ENCODE data around the gene HBA1. TPM values are rescaled to one million over a fixed set of nuclear protein-coding genes. Genes with fewer than 3 reads are reported as not detected.

Gene HBA1
- total and polyA plus RNA-seq, 2 of the 4 experiments (the other 2 are of a cell fraction), result 0.21 TPM; not detected in 1

DNA sequence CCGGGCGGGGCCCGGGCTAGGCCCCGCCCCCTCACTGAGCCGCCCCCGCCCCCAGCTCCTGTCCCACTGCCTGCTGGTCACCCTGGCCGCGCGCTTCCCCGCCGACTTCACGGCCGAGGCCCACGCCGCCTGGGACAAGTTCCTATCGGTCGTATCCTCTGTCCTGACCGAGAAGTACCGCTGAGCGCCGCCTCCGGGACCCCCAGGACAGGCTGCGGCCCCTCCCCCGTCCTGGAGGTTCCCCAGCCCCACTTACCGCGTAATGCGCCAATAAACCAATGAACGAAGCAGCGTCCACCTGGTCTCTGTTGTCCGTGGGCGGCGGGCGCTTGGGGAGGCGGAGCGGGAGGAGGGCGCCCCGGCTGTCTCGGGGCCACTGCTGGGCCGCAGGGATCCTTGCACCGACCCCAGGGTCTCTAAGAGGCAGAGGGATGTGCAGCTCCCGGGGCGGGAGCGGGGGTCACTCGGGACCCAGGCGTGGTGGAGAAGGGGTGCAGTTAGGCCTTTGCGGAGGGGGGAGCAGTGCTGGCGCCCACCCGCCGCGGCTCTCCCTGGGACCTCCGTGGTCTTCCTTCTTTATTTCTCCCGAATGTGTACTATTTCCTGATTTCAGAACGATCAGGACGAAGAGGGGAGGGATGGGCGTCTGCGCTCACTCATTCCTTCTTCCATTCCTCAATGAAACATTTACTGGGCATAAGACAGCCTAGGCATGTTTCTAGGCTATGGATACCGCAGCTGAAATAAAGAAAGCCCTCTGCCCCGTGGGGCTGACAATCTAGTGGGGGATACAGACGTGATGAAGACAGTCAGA is 22.1 kb upstream of the HBA1 start:
- no TSS peak for BruUV-seq (replicated peaks)
- no peaks in the 10 kb centered on the region for H3K79me1 ChIP-seq (ENCODE audit: low read depth in 1 of 2, low read length in 2 of 2)
- ChIA-PET POLR2A (ENCODE audit: unreplicated experiment) (interaction anchor here (0.6 kb wide), 1 partner anchor 89 kb away, joined by 8 read pairs; no protein-coding TSS in a partner anchor), CTCF (no interaction called here)
- H3K27me3 ChIP-seq (ENCODE audit: control insufficient read depth, insufficient read depth, low read length), result peaks cover 20% of the 10 kb centered on the region
- peak overlapping the region; percentile 56; the same call in 1 of the 2 replicates for H3K23ac ChIP-seq (ENCODE audit: low read depth, low read length)
- H3K4ac ChIP-seq (ENCODE audit: low read depth, low read length), result no peak overlapping the region
- H2AK5ac ChIP-seq (ENCODE audit: low read depth, low read length), result no peak overlapping the region
- peak overlapping the region; percentile 22 for H3K4me3 ChIP-seq (ENCODE audit: insufficient read depth, low read depth, low read length)
- H4K91ac ChIP-seq (ENCODE audit: insufficient read depth, low read depth, low read length), result no peak overlapping the region
- ATAC-seq (ENCODE audit: low read depth) (peak; percentile 75), DNase-seq (peak; percentile 25)
- in situ Hi-C loops (cut with MboI; ENCODE audit: low sequenced_read_pairs), result no loop called here
- no peaks in the 10 kb centered on the region for H3K9me3 ChIP-seq (ENCODE audit: control insufficient read depth, insufficient read depth, low read length)
- H4K20me1 ChIP-seq (ENCODE audit: insufficient read depth, low read length), result no peaks in the 10 kb centered on the region
- H3K18ac ChIP-seq (ENCODE audit: low read depth, low read length), result no peak overlapping the region
- no peak overlapping the region for H2BK15ac ChIP-seq (ENCODE audit: low read depth, low read length)
- H3K9ac ChIP-seq (ENCODE audit: low read depth, low read length), result peak overlapping the region; percentile 28; the same call in 1 of the 2 replicates
- H4K5ac ChIP-seq (ENCODE audit: low read depth, low read length), result no peak overlapping the region
- 15% methylated on average over 8 of the region's 59 CpGs; no CpG with 5 or more reads in 1 of the 2 experiments for WGBS, 2 experiments (ENCODE audit: extremely low coverage in 2 of 2, insufficient read length in 1 of 2)
- H3K36me3 ChIP-seq (ENCODE audit: control insufficient read depth, insufficient read depth, low read length), result no peaks in the 10 kb centered on the region
- TF ChIP-seq MAFK (IDR thresholded peaks at IDR 0.05; ENCODE audit: low read depth, low read length) (no peak), RAD21 (IDR thresholded peaks at IDR 0.05; ENCODE audit: low read length) (no peak)
- H2BK5ac ChIP-seq (ENCODE audit: low read depth, low read length, poor library complexity, severe bottlenecking), result no peak overlapping the region
- H3K14ac ChIP-seq (replicated peaks; ENCODE audit: low read depth, low read length), result no peak overlapping the region
- intact Hi-C loops (cut with micrococcal nuclease), result no loop called here
- no peak overlapping the region for H3K27ac ChIP-seq (ENCODE audit: insufficient read depth, low read length)
- H2AFZ ChIP-seq (replicated peaks; ENCODE audit: low read length, poor library complexity), result peak overlapping the region; percentile 87
- no peaks in the 10 kb centered on the region for H3K9me1 ChIP-seq (ENCODE audit: insufficient read depth, low read length)
- no peak overlapping the region for H3K56ac ChIP-seq (ENCODE audit: extremely low read depth, insufficient read depth, low read length)
- dilution Hi-C loops (cut with HindIII; ENCODE audit: low sequenced_read_pairs, unreplicated experiment), result no loop called here
- H2BK120ac ChIP-seq (ENCODE audit: low read depth, low read length), result no peak overlapping the region
- no peak overlapping the region for H4K8ac ChIP-seq (ENCODE audit: low read depth in 2 of 2, low read length in 2 of 2)
- H2BK20ac ChIP-seq (ENCODE audit: low read depth, low read length), result no peak overlapping the region
- no peak overlapping the region for H2AK9ac ChIP-seq (replicated peaks; ENCODE audit: low read depth, low read length, poor library complexity)
- no peaks in the 10 kb centered on the region for H3K4me1 ChIP-seq (ENCODE audit: control insufficient read depth, insufficient read depth, low read length)
- H3K4me2 ChIP-seq (ENCODE audit: low read depth, low read length), result peak overlapping the region; percentile 80
